ENCODE data around the gene CD180.
"Not testable (repeated sequence)": the region's sequence is repeated elsewhere in the genome, so short reads cannot be mapped to it uniquely, and the experiment has no call there.

The CD180 gene

DNA sequence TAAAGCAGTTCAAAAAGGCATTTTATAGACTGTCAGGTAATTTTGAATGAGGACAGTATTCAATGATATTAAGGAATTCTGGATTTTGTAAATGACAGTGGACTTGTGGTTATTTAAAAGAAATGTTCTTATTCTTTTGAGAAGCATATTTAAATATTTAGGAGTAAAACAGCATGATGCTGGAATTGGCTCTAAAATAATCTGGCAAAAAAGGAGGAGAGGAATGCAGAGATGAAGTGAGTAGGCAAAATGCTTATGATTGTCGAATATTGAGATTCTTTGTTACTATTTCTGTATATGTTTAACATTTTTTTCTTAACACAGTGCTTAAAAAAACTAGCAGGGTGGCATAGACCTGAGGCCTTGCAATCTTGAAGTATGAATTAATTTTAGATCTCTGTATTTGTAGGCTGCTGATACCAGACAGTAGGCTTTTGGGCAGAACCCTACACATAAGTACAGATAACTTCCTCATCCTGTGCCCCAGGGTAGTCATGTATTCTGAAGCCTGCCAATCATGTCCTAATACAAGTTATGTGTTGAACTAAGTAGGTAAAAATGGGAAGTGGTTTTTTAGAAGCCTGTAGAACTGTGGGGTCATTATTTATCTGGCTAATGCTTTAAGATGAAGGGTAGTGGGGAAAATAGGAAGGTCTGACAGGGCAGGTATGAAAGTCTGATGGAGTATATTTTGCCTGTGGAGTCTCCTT, 9.4 kb downstream of the CD180 start:
- DNase-seq: no peak

GRCh38 chr5:67183859-67184258, 12.7 kb downstream of the CD180 start:
- no peak for DNase-seq

GRCh38 chr5:67182301-67182790, 14.3 kb downstream of the CD180 start:
- DNase-seq: no peak

DNA sequence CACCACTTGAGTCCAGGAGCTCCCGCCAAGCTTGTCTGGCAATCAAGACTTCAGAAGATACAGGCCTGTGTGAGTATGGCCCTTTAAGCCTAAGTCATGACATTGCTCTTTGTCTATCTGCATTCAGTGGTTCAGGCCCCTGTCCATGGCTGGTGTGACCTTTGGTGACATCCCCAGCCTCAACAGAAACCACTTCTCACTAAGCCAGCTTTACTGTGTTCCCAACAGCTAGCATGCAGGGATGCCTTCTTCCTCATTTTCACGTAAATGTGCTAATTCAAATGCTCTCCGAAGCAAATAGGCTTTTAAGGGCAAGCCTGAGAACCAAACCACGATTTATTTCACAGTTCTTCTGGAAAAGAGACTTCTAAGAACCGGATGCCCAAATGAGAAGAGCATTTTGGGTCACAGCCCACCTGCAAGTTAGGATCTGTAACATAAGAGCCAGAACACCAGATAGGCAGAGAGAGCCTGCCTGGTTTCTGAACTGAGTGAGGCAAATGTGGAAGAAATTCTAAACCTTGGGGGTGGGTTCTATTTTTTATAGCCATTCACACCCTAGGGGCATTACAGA, 14.9 kb downstream of the CD180 start:
- DNase-seq: no peak

GRCh38 chr5:67179697-67180361, 16.8 kb downstream of the CD180 start:
- no peak for DNase-seq

DNA sequence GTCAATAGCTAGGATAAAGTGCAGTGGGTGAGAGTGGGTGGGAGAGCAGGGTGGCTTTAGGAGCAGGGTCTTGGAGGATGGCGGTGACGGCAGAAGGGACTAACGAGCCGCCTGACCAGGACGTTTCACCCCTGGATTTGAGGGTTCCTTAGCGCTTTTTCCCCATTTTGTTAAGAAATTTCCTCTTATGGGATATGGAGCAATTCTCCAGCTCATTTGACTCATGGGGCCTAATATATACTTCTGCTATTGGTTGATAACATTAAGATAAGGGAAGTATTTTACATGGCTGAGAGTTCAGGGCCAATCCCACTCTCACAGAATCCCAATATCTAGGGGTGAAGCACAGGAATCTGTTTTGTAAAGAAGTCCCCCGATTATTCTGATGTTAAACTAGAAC, 17.6 kb downstream of the CD180 start:
- DNase-seq: no peak

- DNase-seq: no peak
Observed at GRCh38 chr5:67178085-67178484, 18.5 kb downstream of the CD180 start.

- no peak for DNase-seq
Observed at GRCh38 chr5:67176936-67177335, 19.7 kb downstream of the CD180 start.

GRCh38 chr5:67173959-67174358, 22.6 kb downstream of the CD180 start:
- DNase-seq: no peak

GRCh38 chr5:67173351-67173750, 23.2 kb downstream of the CD180 start:
- not testable (repeated sequence) for DNase-seq

DNA sequence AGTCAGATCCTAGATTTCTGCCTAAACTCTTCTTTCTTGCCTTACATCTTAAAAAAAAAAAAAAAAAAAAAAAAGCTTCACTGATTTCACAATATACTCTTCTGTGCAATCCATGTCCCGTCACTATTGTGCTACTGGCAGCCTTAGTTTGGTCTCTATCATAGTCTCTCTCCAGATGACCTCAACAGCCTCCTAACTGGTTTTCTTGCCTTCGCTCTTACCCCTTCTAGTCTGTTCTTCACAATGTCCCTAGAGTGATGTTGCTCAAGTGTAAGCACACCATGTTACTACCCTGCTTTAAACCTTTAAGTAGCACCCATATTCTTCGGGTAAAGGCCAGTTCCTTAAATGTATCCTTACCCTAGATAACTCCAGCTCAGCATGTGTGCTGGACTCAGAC, 25.8 kb downstream of the CD180 start:
- DNase-seq: no peak

DNA sequence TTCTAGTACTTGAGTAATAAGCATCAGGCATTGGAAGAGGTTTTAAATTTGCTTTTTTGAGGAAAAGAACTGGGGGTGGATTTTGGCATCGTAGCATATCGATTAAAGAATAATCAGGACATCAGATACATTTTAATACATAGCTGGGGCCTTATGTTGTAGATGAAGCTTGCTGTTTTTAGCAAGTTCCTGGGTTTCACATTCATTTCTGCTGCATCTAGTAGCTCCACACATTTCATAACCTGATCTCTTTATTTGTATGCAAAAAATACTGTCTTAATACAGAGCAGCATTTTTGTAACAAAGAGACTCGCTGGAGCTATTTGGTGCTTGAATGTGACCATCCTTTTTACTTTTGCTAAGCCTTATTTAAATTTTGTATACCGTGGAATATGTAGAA, 28.5 kb downstream of the CD180 start:
- no peak for DNase-seq

GRCh38 chr5:67166460-67167285, 29.9 kb downstream of the CD180 start:
- no peak for DNase-seq

DNA sequence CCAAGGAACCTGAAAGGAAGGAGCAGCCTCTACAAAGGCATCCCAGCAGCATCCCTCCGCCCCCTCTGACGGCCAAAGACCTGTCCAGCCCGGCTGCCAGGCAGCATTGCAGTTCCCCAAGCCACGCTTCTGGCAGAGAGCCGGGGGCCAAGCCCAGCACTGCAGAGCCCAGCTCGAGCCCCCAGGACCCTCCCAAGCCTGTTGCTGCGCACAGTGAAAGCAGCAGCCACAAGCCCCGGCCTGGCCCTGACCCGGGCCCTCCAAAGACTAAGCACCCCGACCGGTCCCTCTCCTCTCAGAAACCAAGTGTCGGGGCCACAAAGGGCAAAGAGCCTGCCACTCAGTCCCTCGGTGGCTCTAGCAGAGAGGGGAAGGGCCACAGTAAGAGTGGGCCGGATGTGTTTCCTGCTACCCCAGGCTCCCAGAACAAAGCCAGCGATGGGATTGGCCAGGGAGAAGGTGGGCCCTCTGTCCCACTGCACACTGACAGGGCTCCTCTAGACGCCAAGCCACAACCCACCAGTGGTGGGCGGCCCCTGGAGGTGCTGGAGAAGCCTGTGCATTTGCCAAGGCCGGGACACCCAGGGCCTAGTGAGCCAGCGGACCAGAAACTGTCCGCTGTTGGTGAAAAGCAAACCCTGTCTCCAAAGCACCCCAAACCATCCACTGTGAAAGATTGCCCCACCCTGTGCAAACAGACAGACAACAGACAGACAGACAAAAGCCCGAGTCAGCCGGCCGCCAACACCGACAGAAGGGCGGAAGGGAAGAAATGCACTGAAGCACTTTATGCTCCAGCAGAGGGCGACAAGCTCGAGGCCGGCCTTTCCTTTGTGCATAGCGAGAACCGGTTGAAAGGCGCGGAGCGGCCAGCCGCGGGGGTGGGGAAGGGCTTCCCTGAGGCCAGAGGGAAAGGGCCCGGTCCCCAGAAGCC, 30.8 kb downstream of the CD180 start:
- no peak for DNase-seq

- DNase-seq: no peak
Observed at GRCh38 chr5:67164856-67165525, 31.6 kb downstream of the CD180 start.

- no peak for DNase-seq
Observed at GRCh38 chr5:67163863-67164595, 32.6 kb downstream of the CD180 start.

GRCh38 chr5:67163231-67163756, 33.3 kb downstream of the CD180 start:
- no peak for DNase-seq

DNA sequence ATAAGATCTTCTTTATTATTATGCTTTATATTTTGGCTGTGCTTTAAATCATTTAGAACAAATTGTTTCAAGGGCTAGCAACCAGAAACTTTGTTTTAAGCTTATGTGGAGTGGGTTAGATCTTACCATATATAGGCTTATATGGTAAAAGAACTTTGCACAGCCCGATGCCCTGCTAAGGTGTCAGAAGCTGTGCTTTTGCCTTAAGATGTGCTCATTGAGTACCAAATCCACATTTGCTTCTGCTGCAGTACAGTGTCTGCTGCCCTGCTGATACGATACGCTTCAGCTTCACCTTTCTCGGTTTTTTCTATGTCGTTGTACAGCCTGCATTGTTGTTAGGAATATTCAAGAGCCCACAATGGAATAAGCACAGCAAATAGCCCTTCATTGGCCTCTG, 34.8 kb downstream of the CD180 start:
- no peak for DNase-seq

DNA sequence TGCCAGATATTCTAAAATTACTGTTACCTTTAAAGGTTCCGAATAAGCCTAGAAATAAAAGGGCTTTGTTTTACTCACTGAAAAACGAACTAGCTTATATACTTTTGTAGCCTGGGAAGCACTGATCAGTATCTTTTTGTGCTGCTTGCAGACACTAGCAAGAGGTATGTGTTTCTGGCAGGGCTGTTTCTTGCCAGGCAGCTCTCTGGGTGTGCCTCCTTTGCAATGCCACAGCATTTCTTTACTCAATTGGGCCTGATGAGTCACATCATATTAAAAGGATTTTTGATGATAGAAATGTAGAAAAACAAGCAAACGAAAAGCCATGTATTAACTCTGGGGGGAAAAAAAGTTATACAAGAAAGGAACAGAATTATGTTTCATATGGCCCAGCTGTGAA, 35.6 kb downstream of the CD180 start:
- no peak for DNase-seq

DNA sequence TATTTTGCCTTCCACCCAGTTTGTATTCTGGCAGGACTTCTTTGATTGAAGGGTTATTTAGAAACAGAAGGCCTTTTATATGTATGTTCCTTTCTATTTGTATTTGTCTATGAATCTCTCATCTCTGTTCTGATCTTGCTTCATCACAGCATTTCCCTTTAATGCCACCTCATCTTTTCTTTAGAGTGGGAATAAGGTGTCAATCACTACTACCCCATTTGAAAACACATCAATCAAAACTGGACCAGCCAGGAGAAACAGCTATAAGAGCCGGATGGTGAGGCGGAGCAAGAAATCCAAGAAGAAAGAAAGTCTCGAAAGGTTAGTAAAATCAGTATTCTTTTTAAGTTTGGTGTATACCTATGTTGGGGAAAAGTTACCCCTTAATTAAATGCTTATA, 36.3 kb downstream of the CD180 start:
- DNase-seq: no peak
